Measurements from ENCODE around the gene LRIG2. TPM values are rescaled to one million over a fixed set of nuclear protein-coding genes. Genes with fewer than 3 reads are reported as not detected.

Gene LRIG2
- total and polyA plus RNA-seq, 2 of the 13 experiments (the other 11 are each of a cell fraction or from before 2014, with no cell fraction given): 8.1 to 12.2 TPM

GRCh38 chr1:113072757-113073478 is at the start of gene LRIG2 (continued):
- TF ChIP-seq, protein P1, sequence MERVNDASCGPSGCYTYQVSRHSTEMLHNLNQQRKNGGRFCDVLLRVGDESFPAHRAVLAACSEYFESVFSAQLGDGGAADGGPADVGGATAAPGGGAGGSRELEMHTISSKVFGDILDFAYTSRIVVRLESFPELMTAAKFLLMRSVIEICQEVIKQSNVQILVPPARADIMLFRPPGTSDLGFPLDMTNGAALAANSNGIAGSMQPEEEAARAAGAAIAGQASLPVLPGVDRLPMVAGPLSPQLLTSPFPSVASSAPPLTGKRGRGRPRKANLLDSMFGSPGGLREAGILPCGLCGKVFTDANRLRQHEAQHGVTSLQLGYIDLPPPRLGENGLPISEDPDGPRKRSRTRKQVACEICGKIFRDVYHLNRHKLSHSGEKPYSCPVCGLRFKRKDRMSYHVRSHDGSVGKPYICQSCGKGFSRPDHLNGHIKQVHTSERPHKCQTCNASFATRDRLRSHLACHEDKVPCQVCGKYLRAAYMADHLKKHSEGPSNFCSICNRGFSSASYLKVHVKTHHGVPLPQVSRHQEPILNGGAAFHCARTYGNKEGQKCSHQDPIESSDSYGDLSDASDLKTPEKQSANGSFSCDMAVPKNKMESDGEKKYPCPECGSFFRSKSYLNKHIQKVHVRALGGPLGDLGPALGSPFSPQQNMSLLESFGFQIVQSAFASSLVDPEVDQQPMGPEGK (CRISPR knock-in tag; IDR thresholded peaks at IDR 0.05): no peak; the same call in 1 of the 2 replicates
- TF ChIP-seq ZNF644 (CRISPR knock-in tag; IDR thresholded peaks at IDR 0.05; ENCODE audit: low read depth): no peak
- no peak for TF ChIP-seq ZNF577 (CRISPR knock-in tag; IDR thresholded peaks at IDR 0.05; ENCODE audit: borderline replicate concordance, low read depth)
- no peak; the same call in 1 of the 2 replicates for TF ChIP-seq TARDBP (CRISPR knock-in tag; IDR thresholded peaks at IDR 0.05)
- peak; percentile 77; the same call in 1 of the 2 replicates for TF ChIP-seq HOXA5 (CRISPR knock-in tag; IDR thresholded peaks at IDR 0.05)
- TF ChIP-seq ZNF232 (CRISPR knock-in tag; IDR thresholded peaks at IDR 0.05; ENCODE audit: borderline replicate concordance): peak; percentile 65
- TF ChIP-seq ZMAT3 (CRISPR knock-in tag; conservative IDR thresholded peaks at IDR 0.05): no peak
- TF ChIP-seq TOE1 (CRISPR knock-in tag; IDR thresholded peaks at IDR 0.05): no peak
- TF ChIP-seq TBX3 (IDR thresholded peaks at IDR 0.05; ENCODE audit: borderline replicate concordance): no peak
- TF ChIP-seq CSRNP2 (CRISPR knock-in tag; conservative IDR thresholded peaks at IDR 0.05; ENCODE audit: low read depth): no peak
- TF ChIP-seq, protein P2, sequence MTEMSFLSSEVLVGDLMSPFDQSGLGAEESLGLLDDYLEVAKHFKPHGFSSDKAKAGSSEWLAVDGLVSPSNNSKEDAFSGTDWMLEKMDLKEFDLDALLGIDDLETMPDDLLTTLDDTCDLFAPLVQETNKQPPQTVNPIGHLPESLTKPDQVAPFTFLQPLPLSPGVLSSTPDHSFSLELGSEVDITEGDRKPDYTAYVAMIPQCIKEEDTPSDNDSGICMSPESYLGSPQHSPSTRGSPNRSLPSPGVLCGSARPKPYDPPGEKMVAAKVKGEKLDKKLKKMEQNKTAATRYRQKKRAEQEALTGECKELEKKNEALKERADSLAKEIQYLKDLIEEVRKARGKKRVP (CRISPR knock-in tag; IDR thresholded peaks at IDR 0.05): no peak
- no peak for TF ChIP-seq MEIS1 (CRISPR knock-in tag; IDR thresholded peaks at IDR 0.05; ENCODE audit: borderline replicate concordance)
- no peak for TF ChIP-seq CREB1 (IDR thresholded peaks at IDR 0.05)
- TF ChIP-seq CREB1 (CRISPR knock-in tag; IDR thresholded peaks at IDR 0.05): peak; percentile 62
- TF ChIP-seq ZNF431 (CRISPR knock-in tag; IDR thresholded peaks at IDR 0.05; ENCODE audit: borderline replicate concordance, low read depth): 0 out of 2 replicates have a peak, but pooled peaks have one; percentile 30
- no peak for TF ChIP-seq ZNF768 (CRISPR knock-in tag; IDR thresholded peaks at IDR 0.05)
- peak; percentile 86; the same call in 1 of the 2 replicates for TF ChIP-seq ZNF333 (CRISPR knock-in tag; IDR thresholded peaks at IDR 0.05; ENCODE audit: borderline replicate concordance)
- TF ChIP-seq ZFY (CRISPR knock-in tag; IDR thresholded peaks at IDR 0.05): peak; percentile 90
- TF ChIP-seq PHF5A (CRISPR knock-in tag; IDR thresholded peaks at IDR 0.05; ENCODE audit: low read depth, unreplicated experiment): no peak
- no peak for TF ChIP-seq HNRNPUL1 (IDR thresholded peaks at IDR 0.05; ENCODE audit: low read depth, low read length)
- TF ChIP-seq, protein P3, sequence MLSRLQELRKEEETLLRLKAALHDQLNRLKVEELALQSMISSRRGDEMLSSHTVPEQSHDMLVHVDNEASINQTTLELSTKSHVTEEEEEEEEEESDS (CRISPR knock-in tag; IDR thresholded peaks at IDR 0.05; ENCODE audit: borderline replicate concordance): 0 out of 2 replicates have a peak, but pooled peaks have one; percentile 48
- 0 out of 2 replicates have a peak, but pooled peaks have one; percentile 55 for TF ChIP-seq NFATC3 (CRISPR knock-in tag; IDR thresholded peaks at IDR 0.05)
- TF ChIP-seq ZNF737 (CRISPR knock-in tag; IDR thresholded peaks at IDR 0.05; ENCODE audit: borderline replicate concordance): no peak
- no peak for TF ChIP-seq NFE2L1 (CRISPR knock-in tag; IDR thresholded peaks at IDR 0.05; ENCODE audit: borderline replicate concordance)
- TF ChIP-seq RBFOX2 (IDR thresholded peaks at IDR 0.05; ENCODE audit: low read depth, low read length): peak; percentile 91
- TF ChIP-seq HMG20B (CRISPR knock-in tag; conservative IDR thresholded peaks at IDR 0.05): no peak
- no peak for TF ChIP-seq SOX5 (CRISPR knock-in tag; IDR thresholded peaks at IDR 0.05; ENCODE audit: borderline replicate concordance)
- no peak for TF ChIP-seq NFRKB (IDR thresholded peaks at IDR 0.05)

Data from HepG2 (cell line).